Hematopoietic multipotent progenitor cell treated with erythropoietin and hydrocortisone succinate and interleukin-3 and kit ligand, for 15 days (in vitro differentiated cells): ENCODE data around the gene AFAP1L2.

Experiments used
- DNase-seq: peaks from one replicate; pipeline ENCODE4 v3.0.0-alpha.2; 2015; ENCODE audit warnings: low spot score

The AFAP1L2 gene

GRCh38 chr10:114288424-114289095 is 115.7 kb downstream of the AFAP1L2 start:
- no peak for DNase-seq

GRCh38 chr10:114286921-114287320 is 117.4 kb downstream of the AFAP1L2 start:
- no peak for DNase-seq

- no peak for DNase-seq
These were observed 118.3 kb downstream of the AFAP1L2 start for GRCh38 chr10:114285961-114286441.

- DNase-seq, result no peak
These were observed 119.8 kb downstream of the AFAP1L2 start for GRCh38 chr10:114284346-114285071.

GRCh38 chr10:114283535-114284234 is 120.6 kb downstream of the AFAP1L2 start:
- DNase-seq, result no peak

- no peak for DNase-seq
These were observed 121.2 kb downstream of the AFAP1L2 start for GRCh38 chr10:114283091-114283490.

GRCh38 chr10:114282526-114282925 is 121.8 kb downstream of the AFAP1L2 start:
- no peak for DNase-seq

- no peak for DNase-seq
These were observed 122.8 kb downstream of the AFAP1L2 start for GRCh38 chr10:114281461-114281860.

- no peak for DNase-seq
These were observed 123.3 kb downstream of the AFAP1L2 start for GRCh38 chr10:114281006-114281405.

- no peak for DNase-seq
These were observed 124.2 kb downstream of the AFAP1L2 start for GRCh38 chr10:114279901-114280644.

GRCh38 chr10:114279289-114279688 is 125.0 kb downstream of the AFAP1L2 start:
- no peak for DNase-seq

GRCh38 chr10:114278884-114279191 is 125.5 kb downstream of the AFAP1L2 start:
- no peak for DNase-seq

GRCh38 chr10:114278140-114278883 is 126.0 kb downstream of the AFAP1L2 start:
- DNase-seq, result no peak

- DNase-seq, result no peak
These were observed 127.6 kb downstream of the AFAP1L2 start for GRCh38 chr10:114276671-114277070.

GRCh38 chr10:114276066-114276465 is 128.2 kb downstream of the AFAP1L2 start:
- DNase-seq, result no peak

GRCh38 chr10:114274616-114275453 is 129.5 kb downstream of the AFAP1L2 start:
- no peak for DNase-seq

- no peak for DNase-seq
These were observed 130.4 kb downstream of the AFAP1L2 start for GRCh38 chr10:114273910-114274309.

GRCh38 chr10:114272696-114273095 is 131.6 kb downstream of the AFAP1L2 start:
- no peak for DNase-seq

GRCh38 chr10:114271779-114272167 is 132.5 kb downstream of the AFAP1L2 start:
- DNase-seq, result no peak

- no peak for DNase-seq
These were observed 133.1 kb downstream of the AFAP1L2 start for GRCh38 chr10:114271075-114271778.
